HG03460 (cell line): Measurements from ENCODE around the gene MED15.

Experiments used
- ATAC-seq: cut with Tn5 transposase; IDR thresholded peaks from one replicate; pipeline ENCODE4 v1.9.1; 2021; ENCODE audit not compliant: unreplicated experiment

MED15 gene

DNA sequence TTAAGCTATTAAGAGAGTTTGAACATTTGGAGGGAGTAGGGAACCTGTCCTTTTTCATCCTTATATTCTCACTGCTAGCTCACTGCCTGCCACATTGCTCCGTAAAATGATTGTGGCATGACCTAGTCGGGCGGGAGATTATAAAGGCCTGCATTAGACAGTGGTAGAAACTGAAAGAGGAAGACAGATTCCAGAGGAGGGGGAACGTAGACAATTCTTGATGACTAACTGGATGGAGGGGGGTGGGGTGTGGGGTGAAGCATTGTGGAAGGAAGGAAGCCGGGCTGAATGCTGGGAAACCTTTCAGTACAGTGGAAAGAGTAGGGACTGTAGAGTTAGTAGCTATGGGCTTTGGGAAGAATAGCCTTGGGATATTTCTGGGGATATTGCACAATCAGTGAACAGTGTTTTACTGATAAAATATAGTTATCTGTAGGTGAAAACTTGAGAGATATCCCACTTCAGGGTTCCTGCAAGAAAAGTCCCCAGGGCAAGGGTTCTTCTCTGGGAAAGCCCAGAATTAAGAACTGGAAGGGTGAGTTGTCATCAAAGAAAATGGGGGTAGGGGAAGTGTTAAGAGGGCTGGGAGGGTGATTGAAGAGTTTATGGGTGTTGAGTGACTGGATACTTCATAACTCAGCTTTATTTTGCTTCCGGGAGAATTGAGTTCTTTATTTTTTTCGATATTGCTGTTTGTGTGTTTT, 2.1 kb downstream of the MED15 start:
- ATAC-seq: no peak

DNA sequence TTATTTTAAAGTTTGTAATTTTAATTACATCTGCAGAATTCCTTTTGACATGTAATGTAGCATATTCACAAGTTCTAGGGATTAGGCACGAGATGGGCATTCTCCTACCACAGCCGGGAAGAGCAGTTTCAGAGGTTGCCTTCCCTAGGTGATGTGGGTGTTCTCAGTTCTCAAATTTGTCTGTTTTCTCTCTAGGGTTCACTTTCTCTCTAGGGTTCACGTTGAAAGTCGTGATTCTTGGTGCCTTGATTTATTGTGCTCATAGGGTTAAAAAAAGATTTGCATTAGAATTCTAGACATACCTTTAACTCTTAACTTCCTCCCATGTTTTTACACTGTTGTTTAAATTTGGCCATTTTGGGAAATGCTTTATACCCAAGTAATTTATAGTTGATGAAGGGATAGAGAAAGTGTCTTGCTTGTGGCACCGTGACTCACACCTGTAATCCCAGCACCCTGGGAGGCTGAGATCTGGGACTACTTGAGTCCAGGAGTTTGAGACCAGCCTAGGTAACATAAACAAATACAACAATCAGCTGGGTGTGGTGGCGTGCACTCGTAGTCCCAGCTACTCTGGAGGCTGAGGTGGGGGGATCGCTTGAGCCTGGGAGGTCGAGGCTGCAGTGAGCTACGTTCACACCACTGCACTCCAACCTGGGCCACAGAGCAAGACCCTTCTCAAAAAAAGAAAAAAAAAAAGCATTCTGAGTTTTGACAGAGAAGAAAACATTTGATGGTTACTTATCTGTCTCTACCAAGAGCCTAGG, 3.6 kb downstream of the MED15 start:
- ATAC-seq: no peak

DNA sequence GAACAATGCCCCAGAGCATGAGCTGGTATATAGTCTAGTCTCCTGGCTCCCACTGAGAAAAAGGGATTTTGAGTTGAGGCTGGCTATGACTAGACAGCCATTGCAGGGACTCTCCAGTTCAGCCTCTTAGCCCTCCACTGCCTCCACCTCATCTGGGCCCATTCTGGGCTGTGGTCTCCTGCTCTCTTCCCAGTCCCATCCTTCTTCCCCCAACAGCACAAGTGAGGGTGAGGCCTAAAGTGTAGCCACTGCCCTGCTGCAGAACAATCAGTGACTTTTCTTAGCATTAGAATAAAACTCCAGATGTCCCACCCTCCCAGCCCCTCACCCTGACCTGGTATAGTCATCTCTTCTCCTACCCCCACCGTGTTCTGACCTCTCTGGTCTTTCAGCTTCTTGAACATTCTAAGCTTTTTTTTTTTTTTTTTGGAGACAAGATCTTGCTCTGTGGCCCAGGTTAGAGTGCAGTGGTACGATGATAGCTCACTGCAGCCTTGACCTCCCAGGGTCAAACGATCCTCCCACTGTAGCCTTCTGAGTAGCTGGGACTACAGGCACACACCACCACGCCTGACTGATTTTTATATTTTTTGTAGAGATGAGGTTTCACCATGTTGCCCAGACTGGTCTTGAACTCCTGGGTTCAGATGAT, 4.3 kb downstream of the MED15 start:
- no peak for ATAC-seq

- ATAC-seq: no peak
Observed at GRCh38 chr22:20514658-20515406, 7.4 kb downstream of the MED15 start.

- no peak for ATAC-seq
Observed at GRCh38 chr22:20516399-20516798, 9.0 kb downstream of the MED15 start.

GRCh38 chr22:20517422-20517821, 10.0 kb downstream of the MED15 start:
- no peak for ATAC-seq

GRCh38 chr22:20517841-20518592, 10.6 kb downstream of the MED15 start:
- no peak for ATAC-seq

GRCh38 chr22:20519558-20519957, 12.1 kb downstream of the MED15 start:
- no peak for ATAC-seq

- no peak for ATAC-seq
Observed at GRCh38 chr22:20520093-20520511, 12.7 kb downstream of the MED15 start.

DNA sequence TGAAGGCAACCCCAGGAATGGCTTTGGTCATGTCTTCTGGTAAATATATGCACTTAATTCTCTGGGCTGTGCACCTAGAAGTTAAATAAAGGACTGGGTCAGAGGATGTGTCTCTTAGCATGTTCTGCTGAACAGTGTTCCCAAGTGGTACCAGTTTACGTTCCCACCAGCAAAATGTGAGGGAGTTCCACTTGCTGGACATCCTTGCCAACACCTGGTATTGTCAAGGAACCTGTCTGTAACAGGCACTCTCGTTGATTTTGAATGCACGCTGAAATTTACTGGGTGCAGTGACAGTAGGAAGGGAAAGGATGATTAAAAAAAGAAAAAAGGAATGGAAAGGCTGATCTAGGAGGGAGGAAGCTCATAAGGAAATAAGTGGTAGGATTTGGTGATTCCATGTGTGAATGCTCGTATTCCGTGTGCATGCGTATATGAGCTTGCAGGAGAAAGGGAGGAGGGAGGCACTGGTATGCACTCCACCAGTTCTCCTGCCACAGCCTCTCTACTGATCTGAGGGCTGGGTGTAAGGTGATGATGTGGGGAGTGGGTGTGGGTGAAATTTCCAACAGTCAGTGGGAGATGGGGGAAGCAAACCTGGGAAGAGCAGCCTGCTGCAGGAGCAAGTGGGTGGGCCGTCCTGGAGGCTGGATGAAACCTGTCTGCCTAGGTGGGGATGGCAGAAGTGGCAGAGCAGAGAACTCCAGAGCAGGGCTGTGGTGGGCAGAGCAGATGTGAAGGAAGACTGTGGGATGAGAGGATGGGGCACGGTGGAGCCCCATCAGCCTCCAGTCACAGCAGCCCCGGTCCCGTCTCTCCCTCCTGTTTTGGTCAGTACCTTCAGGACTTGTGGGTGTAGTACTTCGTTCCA, 15.0 kb downstream of the MED15 start:
- no peak for ATAC-seq

GRCh38 chr22:20523086-20523983, 15.9 kb downstream of the MED15 start:
- no peak for ATAC-seq

- ATAC-seq: no peak
Observed at GRCh38 chr22:20524004-20524481, 16.6 kb downstream of the MED15 start.

DNA sequence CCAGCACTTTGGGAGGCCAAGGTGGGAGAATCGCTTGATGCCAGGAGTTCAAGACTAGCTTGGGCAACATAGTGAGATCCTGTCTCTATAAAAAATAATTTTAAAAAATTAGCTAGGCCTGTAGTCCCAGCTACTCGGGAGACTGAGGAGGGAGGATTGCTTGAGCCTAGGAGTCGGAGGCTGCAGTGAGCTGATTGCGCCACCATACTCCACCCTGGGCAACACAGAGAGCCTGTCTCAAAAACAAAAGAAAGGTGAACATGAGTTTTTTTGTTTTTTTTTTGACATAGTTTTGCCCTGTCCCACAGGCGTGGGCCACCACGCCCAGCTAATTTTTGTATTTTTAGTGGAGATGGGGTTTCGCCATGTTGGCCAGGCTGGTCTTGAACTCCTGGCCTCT, 17.6 kb downstream of the MED15 start:
- ATAC-seq: no peak

DNA sequence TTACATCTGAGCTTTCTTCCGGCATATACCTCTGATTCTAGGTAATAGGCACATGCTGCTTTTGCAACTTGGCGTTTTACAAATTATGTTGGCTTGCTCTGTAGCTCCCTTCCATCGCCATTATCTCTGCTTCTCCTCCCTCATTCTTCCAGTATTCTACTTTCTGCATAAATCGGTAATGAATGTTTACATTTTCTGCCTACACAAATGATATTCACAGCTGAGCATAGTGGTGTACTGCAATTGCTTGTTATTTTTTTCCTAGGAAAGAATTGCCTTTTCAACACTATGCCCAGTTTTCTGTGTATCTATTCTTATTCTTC, 18.9 kb downstream of the MED15 start:
- no peak for ATAC-seq

DNA sequence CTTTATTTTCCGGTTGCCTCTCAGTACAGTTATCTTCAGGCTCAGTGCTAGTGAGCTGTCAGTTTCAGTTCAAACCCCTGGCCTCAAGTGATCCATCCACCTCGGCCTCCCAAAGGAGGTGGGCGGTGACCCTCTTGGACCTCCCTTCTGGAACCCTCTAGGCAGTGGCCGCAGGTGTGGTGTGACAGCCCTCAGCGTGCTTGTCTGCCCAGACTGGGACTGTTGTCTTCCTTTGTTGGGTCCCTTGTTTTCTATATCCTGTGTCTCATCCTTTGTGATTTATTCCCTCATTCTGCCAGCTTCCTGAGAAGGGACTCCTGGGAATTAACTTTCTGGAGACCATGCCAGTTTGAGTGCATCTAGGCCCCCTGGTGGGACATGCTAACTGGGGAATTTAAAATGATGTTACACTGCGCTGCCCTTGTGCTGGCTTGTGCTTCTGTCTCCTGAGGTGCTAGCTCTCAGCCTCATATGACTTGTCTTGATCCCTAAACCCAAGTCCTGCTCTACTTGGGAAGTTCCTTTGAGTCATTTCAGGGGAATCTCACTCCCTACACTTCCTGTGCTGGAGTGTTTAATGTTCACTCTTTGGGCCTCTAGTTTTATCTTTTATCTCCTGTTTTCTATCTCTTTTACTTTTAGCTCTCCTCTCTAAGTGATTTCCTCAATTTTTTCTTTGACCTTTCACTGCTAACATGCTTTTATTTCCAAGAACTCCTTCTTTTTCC, 19.4 kb downstream of the MED15 start:
- no peak for ATAC-seq

- no peak for ATAC-seq
Observed at GRCh38 chr22:20528405-20528978, 21.1 kb downstream of the MED15 start.

DNA sequence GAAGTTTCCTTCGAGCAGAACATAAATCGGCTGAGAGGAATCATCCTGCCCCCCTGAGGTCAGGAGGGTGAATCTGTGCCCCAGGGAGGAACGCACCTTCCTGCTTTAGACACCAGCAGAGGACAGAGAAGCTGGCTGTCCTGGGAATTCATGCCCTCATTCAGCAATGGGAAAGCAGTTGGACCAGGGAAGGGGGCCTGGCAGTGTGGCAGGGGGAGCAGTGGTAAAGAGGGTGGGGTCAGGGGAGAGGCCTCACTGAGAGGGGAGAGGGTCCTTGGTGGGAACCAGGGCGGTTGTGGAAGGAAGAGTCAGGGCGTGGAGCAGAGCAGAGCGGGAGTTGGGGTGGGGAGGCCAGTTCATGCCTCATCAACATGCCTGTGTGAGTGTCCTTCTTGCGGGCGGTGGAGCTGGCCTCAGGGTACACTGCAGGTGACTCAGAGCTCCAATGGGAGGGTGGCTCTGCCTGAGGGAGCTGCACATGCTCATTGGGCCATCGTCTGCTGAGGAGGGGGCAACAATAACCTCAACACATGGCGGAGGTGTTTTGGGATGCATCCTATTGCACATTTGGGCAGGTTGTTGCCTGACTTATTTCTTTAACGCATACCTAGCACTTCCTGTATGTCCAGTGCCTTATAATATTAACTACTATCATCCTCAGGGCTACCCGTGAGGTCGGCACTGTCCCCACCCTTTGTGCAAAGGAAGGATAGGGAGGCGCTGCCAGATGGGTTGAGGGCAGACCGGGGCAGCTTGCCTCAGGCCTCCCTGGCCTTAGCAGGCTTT, 23.2 kb downstream of the MED15 start:
- ATAC-seq: no peak
